ENCODE measurements around the gene STOML2.

DNA sequence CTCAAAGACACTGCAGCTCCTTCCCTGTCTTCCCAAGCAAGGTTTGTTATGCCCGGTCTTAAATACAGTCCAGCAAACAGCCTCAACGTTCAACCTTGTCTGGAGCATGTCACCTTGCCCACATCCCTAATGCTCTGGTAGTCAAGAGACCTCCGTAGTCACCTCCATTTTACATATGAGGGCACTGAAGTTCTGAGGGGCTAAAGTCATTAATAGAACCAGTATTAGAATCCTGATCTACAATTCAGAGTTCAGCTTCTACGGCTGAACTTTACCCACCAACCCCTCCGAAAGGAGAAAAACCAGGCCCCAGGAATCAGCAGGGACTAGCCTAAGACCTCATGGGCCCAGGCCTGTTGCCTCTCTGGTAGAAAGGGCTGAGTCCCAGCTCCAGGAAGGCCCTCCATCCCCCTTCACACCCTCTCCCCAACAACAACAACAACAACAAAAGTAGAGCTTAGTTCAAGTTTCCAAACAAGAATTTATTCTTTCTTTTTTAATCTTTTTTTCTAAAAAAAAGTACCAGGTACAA is 795 bp upstream of the STOML2 start:
- TF ChIP-seq, protein P1, sequence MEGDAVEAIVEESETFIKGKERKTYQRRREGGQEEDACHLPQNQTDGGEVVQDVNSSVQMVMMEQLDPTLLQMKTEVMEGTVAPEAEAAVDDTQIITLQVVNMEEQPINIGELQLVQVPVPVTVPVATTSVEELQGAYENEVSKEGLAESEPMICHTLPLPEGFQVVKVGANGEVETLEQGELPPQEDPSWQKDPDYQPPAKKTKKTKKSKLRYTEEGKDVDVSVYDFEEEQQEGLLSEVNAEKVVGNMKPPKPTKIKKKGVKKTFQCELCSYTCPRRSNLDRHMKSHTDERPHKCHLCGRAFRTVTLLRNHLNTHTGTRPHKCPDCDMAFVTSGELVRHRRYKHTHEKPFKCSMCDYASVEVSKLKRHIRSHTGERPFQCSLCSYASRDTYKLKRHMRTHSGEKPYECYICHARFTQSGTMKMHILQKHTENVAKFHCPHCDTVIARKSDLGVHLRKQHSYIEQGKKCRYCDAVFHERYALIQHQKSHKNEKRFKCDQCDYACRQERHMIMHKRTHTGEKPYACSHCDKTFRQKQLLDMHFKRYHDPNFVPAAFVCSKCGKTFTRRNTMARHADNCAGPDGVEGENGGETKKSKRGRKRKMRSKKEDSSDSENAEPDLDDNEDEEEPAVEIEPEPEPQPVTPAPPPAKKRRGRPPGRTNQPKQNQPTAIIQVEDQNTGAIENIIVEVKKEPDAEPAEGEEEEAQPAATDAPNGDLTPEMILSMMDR (IDR thresholded peaks at IDR 0.05; ENCODE audit: extremely low read depth in 1 of 2, insufficient read depth in 1 of 2, low read depth in 1 of 2, low read length in 2 of 2) = no peak
- no peak for TF ChIP-seq POLR2A (IDR thresholded peaks at IDR 0.05; ENCODE audit: low read depth, low read length)
- no peak for TF ChIP-seq EZH2 (IDR thresholded peaks at IDR 0.05; ENCODE audit: borderline replicate concordance, low read depth, low read length, severe bottlenecking)
- TF ChIP-seq JUN (IDR thresholded peaks at IDR 0.05; ENCODE audit: borderline replicate concordance, insufficient read depth, insufficient read length, low read depth) = no peak
- no peak for TF ChIP-seq FOS (IDR thresholded peaks at IDR 0.05; ENCODE audit: borderline replicate concordance, insufficient read depth, low read length)
- TF ChIP-seq POLR2AphosphoS5 (IDR thresholded peaks at IDR 0.05; ENCODE audit: insufficient read depth, low read depth, low read length) = no peak
- TF ChIP-seq MAX (IDR thresholded peaks at IDR 0.05; ENCODE audit: insufficient read depth, insufficient read length) = no peak

All from endothelial cell of umbilical vein (primary cell).